GM21786 (cell line): ENCODE measurements around the gene CHD5.

ENCODE experiments used
- ATAC-seq: cut with Tn5 transposase; IDR thresholded peaks from one replicate; pipeline ENCODE4 v1.9.1; 2021; ENCODE audit not compliant: unreplicated experiment

Gene CHD5

DNA sequence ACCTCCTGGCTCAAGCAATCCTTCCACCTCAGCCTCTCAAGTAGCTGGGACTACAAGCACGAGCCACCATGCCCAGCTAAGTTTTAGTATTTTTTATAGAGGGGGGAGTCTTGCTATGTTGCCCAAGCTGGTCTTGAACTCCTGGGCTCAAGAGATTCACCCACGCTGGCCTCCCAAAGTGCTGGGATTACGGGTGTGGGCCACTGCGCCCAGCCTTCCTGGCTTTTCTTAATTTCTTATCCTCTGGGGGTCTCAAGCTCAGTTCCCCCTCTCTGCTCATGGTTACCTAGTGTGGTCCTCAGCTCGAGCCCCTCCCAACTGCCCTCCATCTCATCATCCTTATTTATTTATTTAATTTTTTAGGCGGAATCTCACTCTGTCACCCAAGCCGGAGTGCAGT lies 22.1 kb upstream of the CHD5 start:
- no peak for ATAC-seq

DNA sequence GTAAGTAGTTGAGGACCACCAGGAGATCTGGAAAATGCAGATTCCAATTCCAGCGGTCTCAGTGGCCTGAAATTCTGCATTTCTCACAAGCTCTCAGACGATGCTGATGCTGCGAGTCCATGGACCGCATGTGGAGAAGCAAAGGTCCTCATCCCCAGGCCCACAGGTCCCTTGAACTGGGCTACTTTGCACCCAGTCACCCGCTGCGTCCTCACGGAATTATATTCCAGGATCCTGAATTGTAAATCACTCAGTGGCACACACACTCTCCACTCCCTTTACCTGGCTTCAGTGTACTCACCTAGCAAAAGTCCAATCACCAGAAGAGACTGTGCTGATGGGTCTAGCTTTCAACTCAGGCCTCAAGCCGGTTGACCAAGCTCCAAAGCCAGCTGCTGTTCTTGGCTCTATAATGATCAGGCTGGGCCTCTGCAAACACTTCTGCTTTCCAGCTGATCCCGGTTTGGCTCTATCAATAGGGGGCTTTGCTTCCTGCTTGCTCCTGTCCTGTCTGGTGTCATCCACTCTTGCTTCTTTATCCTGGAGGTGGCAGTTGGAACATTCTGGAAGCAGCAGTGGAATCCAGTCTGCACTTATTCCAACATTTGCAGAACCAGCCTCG lies 20.2 kb upstream of the CHD5 start:
- no peak for ATAC-seq

DNA sequence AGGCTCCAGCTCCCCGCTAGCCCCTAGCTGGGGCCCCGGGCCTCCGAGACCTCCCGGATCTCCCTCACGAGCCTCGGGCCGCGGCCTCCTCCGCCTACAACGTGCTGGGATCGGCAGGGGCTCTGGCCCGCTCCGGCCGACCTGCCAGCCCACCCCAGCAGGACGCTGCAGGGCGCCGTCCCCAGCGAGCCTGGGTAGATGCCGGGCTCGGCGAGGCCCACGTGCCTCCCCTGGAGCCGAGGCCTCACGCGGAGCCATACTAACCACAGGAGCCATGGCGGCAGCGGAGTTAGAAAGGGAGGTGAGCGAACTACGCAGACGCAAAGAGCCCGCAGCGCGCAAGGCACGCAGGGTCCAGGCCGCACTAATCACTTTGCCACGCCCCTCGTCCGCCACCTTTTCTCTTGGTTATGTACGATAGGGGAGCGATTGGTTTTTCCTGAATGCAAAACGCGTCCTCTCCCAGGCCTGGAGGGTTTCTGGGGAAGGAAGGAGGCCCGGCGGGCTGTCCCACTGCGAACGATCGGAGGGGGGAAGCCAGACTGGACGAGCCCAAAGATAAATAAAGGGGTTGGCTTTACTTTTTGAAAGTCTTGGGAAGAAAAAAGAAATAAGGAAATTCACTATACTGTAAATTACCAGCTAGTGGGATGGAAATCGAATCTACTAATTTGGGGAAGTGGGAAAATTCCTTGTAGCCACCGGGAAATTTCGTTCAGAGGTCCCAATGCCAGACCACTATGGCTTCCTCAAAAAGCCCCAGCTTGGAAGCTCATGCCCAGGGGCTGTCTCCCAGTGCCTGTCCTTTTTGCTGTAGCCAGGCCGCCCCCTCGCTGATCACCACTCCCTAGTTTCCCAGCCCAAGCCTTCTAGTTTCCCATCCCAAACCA lies 19.4 kb upstream of the CHD5 start, which contains the start of gene RPL22:
Gene RPL22, minus strand, starts transcription at position 298 of the 890 bp plus-strand sequence. Its CDS starts 22 bp downstream, at position 276.
- peak; percentile 96 for ATAC-seq

DNA sequence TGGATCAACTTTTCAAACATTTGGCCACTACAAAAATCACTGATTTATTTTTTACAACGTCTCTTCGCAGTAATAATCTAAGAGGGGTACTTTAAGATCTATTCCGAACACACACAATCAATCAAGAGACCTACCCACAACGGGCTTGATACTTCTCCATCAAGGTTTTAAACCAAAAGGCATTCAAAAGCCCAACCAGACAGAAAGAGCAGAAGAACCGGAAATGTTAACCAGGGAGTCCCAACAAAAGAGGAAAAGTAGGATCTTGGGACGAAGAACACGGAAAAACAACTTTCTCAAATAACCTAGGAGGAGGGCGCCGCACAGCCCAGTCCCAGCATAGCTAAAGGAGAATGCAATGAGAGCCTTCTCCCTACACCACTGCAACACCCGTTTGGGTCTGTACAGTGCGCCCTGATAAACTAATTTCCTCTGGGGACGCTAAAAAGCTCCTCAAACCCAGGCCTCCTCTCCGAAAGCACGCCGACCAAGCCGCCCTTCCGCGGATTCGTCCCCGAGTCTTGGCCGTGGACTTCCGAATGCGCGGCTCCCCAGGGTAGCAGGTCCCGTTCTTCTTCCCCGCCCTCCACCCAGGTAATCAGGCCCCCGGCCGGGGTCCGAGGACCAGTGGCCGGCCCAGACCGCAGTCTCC lies 18.7 kb upstream of the CHD5 start:
- peak; percentile 12 for ATAC-seq

DNA sequence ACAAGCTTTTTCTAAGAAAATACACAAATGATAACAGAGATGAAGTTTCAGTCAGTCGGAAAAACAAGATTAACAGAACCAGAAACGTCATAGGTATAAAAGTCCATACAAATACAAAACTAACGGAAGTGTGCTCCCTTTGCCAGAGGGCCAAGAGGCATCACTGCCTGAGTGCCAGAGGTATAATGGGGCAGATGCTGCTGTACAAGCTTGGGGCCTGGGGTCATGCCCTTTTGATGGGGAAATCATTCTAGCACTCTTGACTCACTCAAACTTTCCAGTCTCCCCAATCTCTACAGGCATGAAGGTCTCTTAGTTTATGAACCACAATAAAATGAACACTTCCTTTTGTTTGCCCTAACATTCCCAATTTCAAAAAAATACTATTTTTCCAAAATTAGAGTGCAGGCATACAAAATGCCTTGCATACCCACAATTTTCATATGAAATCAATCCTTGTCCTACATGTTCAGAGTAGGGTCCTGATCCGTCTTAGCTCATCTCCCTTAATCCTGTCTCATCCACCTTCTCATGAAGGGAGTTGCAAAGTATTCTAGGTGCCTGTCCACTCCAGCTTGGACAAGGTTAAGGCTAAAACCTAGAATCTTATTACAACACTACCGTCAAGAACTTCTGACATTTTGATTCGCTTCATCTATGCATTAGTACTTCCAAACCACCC lies 17.8 kb upstream of the CHD5 start:
- no peak for ATAC-seq

DNA sequence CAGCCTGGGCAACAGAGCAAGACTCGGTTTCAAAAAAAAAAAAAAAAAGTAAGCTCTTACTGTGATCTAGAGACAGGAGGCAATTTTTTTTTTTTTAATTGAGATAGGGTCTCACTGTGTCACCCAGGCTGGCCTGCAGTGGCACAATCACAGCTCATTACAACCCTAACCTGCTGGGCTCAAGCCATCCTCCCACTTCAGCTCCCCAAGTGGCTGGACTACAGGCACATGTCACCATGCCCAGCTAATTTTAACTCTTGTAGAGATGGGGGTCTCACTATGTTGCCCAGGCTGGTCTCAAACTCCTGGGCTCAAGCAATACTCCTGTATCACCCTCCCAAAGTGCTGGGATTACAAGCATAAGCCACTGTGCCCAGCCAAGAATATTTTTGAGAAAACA lies 11.8 kb upstream of the CHD5 start:
- no peak for ATAC-seq

DNA sequence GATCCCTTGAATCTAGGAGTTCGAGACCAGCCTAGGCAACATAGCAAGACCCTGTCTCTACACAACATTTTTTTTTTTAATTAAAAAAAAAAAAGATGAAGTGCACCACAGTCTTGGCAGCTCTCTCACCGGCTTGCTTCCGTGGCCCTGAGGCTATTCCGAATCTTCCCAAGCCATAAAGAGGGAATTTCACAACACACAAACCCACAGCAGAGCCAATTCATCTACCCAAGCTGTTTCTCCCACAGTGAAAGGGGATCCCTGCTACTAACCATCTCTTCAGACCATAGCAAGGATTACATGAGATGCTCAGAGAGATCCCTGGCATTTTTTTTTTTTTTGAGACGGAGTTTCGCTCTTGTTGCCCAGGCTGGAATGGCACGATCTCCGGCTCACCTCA lies 8.3 kb upstream of the CHD5 start:
- no peak for ATAC-seq

DNA sequence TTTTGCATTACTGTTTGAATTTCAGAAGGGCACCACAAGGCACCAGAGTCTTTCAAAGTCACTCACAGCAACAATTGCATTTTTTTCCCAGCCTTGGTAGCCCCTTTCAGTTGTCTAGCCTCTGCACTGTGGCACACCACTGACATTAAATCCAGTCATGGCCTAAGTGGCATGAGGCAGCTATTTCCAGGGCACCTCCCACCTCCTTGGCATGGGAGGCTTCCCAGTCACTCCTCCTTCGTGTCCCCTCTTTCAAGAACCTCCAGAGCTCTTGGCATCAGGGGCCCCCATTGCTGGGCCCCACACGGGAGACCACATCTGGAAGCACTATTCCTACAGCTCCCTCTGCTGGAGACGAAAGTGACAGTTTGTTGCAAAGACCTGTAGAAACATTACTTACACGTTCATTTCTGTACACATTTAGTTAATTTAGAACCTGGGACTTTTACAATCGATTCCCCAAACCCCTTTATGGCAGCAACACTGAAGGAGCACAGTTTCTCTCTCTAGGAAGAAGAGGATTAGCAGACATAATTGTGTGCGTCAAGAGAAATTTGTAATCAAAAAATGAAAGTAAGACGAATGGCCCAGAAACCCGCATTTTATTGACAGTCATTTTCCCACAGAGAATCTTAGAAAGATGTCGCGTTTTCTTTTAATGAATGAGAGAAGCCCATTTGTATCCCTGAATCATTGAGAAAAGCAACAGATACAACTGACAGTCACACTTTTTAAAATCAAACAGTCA lies 5.7 kb upstream of the CHD5 start:
- no peak for ATAC-seq

DNA sequence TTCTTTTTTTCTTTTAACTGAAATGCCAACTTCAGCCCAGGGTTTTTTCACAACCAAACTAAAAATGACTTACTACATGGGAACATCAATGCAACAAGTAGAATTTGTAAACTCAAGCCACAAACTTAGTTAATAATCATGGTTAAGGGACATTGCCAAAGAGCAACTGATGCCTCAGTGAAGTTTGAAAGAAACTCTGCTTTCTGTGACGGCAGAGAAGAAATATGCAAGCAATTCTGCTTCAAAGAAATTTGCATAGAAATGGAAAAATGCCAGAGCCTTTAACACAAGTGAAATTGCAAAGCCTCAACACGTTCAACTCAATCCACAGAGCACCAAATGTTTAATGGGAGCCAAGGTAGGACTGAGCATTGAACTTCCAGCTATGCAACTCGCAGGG lies 5.0 kb upstream of the CHD5 start:
- no peak for ATAC-seq

DNA sequence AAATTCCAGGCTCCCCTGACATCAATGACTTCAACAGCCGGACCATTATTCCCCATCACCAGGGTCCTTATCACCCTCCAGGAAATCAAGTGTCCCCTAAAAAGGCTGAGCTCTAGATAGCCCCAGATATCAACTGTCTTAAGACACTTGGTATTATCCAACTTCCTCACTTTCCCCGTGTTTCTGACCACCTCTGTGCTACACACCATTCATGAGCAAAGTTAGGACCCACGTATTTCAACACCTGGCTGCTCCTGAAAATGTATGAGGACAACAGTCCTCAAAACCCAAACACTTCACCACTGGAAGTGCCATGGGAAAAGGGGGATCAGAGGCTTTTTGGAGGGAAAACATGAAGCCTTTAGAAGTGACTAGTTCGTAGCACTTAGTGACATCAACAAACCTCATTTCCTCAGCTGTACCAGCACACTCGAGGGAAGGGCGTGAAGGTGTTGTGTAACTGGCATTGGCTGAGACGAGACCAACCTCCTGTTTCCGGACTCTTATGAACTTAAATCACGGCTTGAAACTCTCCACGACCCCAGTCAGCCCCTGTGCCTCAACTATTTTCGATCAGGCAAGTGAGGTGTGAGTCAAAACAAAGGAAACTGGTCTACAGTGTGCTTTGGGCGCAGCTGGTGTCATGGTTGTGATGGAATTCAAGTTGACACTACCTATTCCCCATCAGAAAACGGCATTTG lies 4.1 kb upstream of the CHD5 start:
- ATAC-seq, result no peak

DNA sequence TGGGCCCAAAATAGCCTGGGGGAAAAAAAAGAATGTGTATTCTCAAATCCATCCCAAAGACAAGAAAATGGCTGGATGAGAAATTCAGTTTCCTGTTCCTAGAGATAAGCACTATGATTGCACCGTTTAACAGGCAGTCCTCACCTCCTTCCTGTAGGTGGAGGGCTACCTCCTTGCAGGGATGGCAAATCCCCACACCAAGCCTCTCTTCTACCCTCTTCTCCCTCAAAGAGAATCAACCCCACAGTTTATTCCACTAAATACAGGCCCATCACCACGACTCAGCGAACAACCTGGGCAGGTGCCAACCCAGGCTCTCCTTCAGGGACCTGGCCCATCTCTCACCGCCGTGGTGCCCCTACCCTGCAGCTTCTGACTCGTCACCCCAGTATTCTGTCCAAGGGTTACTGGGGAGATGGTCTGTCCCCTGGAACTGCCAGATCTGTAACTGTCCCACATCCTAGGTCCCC lies 3.4 kb upstream of the CHD5 start:
- ATAC-seq, result no peak

DNA sequence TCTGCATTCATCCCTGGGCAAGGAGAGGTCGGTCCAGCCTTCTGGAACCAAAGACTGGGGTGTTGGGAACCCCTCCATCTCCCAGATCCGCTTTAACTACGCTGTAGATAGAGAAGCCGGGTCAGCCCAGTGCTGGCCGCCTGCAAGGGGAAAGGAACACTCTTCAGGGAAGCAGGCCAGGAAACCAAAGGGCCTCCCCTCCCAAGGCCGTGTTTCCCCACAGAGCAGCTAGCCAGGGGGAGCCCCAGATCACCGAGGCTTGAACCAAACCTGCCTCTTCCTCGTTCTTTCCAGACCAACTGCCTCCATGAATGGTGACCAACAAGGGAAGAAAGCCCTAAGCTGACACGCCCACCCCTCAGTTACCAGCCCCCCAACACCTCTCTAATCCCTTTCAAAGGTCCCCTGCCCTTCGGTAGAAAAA lies 1.2 kb upstream of the CHD5 start:
- no peak for ATAC-seq

DNA sequence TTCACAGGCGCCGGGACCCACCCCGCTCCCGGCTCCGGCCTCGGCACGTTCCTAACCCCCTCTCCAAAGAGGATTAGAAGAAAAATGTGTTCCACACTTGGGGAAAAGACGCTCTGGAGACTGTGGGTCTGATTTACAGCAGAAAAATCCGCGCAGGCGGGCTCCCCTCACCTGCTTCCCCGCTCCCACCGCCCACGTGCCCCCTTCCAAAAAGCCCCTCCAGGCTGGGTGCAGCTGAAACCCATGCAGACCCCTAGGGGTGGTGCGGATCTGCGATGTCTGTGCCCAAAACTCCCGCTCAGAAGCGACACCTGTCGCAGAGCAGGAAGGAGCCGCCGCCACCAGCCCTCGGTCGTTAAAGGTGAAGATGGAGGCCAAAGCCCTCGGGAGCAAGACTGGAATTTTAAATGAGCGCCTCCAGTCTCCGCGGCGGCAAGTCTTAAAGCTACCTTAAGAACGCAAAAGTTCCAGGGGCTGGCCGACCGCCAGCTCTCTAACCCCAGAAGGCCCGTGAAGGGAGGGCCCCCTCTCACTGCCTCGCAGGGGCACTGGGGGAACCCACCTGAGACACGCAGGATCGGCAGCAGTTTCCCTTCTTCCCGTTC lies 688 bp upstream of the CHD5 start:
- no peak for ATAC-seq

DNA sequence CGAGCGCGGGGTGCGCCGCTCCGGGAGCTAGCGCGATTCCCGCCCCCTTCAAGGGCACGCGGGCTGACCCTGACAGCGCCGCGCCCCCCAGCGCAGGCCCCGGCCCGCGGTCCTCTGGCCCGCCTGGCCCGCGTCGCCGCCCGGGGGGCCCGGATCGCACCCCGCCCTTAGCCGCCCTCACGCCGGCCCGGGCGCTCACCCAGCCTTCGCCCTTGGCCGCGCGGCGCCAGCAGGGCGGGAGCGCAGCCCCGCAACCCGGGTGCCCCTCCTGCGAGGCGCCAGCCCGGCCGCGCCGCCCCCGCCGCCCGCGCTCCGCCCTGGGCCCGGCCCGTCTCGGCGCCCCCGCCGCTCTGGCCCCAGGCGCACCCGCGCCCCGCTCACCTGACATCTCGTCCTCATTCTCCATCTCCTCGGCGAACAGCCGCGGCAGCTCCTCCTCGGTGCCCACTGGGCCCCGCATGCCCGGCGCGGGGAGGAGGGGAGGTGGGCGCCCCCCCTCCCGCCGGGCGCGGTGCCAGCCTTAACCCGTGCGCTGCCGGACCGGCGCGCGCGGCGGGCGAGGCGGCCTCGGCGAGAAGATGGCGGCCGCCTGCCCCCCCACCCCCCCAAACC lies 451 bp downstream of the CHD5 start:
- ATAC-seq, result no peak

DNA sequence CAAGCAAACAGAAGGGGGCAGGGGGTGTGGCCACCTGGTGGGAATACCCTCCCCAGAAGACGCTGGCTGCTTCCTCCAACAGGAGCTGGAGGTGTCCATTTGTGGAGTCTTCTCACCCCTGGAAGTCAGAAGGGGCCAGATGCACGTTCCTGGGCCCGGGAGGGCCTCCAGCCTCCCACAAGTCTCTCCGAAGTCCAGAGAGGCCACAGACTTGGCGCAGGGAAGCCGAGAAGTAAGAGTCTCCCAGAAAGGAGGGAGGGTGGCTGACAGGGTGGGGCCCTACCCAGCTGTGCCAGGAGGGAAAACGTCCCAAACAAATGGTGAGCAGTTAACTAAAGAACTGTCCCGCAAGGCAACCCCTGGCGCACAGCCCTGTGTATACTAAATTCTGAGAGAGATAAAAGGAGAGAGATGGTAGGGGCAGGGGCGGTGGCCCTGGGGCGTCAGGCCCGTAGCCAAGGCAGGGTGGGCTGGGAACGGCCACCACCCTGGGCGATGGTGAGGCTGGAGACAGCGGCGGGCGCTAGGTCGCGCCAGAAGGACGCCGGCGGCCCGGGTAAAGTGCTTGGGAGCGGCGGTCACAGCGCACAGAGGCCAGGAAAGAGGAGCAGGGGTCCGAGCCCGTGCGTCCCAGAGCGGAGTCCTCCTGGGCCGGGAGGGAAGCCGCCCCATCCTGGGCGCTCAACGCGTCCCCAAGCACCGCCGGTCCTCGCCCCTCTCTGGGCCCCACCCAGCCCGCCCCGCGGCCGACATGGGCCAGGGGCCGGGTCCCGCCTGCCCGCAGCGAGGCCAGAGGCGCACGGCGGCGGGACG lies 1.2 kb downstream of the CHD5 start:
- no peak for ATAC-seq

DNA sequence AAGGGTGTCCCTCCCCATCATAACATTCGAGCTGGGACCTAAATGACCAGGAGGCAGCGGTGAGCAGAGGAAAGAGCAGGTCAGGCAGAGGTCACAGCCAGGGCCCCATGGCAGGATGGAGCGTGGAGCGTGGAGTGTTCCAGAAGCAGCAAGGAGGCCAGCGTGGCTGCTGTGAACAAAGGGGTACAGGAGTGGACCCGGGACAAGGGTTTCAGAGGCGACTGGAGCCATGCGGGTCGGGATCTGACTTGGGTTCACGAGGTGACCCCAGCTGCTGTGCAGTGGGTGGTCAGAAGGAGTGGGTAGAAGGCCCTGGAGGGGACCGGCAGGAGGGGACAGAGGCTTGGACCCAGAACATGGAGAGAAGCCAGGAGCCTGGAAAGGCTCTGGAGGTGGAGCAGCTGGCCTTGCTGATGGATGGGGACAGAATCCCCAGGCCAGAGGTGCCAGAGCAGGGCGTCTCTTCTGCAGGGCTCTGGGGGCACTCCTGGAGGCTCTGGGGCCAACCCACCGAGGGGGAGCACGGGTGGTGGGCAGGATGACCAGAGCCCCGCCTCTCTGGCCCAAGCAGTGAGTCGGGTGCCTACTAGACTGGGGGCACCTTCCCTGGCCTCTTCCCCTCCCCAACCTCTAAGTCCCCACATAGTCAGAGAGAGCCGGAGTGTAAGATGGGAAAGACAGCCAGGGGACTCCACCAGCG lies 2.3 kb downstream of the CHD5 start:
- ATAC-seq, result no peak

DNA sequence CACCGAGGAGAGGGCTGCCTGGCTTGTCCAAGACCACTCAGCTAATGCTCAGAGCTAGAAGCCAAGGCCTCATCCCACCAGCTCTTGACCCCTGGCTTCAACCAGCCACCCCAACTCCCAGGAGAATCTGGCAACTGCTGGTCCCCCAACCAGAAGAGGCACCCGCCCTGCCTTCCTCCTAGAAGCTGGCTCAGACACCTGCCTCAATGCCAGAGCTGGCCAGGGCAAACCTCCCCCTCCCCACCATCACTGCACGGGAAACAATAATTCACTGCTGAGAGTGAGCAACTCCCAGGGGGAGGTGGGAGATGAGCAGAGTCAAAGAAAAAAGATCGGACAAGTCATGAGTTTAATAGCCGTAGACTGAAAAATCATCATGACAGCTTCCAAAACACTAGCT lies 3.3 kb downstream of the CHD5 start:
- ATAC-seq, result no peak

DNA sequence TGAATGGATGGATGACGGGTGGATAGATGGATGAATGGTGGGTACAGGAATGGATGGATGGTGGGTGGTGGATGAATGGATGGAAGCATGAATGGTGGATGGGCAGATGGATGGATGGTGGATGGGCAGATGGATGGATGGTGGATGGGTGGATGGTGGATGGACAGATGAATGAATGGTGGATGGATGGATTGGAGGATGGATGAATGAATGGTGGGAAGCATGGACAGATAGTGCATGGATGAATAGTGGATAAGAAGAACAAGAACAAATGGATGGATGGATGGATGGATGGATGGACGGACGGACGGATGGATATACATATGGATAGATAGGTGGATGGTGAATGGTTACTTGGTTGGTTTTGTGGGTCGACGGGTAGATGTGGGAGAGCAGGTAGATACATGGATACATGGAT lies 4.7 kb downstream of the CHD5 start:
- ATAC-seq, result no peak
